ENCODE measurements around the gene DEGS1. TPM values are rescaled to one million over a fixed set of nuclear protein-coding genes. Genes with fewer than 3 reads are reported as not detected.

Gene DEGS1
- total and polyA plus RNA-seq, 10 of the 15 experiments (the other 5 are each of a cell fraction or from before 2014, with no cell fraction given), result 16.5 to 133 (median 46.0) TPM

- Histone ChIP-seq H2AFZ (ENCODE audit: control insufficient read depth, low read depth, low read length) (no peak overlapping the region), H3K4me2 (ENCODE audit: control insufficient read depth, insufficient read depth) (no peak overlapping the region), H3K4me1 (ENCODE audit: control insufficient read depth, insufficient read depth, low read length) (no peaks in the 10 kb centered on the region; the same call in 1 of the 2 replicates), H3K79me2 (ENCODE audit: control insufficient read depth, insufficient read depth, low read length) (peaks cover 15% of the 10 kb centered on the region), H3K36me3 (ENCODE audit: control insufficient read depth in 2 of 2, insufficient read depth in 2 of 2, low read length in 1 of 2) (peaks cover 2 to 21% of the 10 kb centered on the region in 2 experiments), H3K9ac (ENCODE audit: control insufficient read depth, insufficient read depth, low read length) (no peak overlapping the region), H3K27me3 (replicated peaks in 1 of 2; ENCODE audit: control insufficient read depth in 2 of 2, insufficient read depth in 2 of 2, low read length in 1 of 2) (no peaks in the 10 kb centered on the region), H3K4me3 (no peak overlapping the region), H3K9me3 (replicated peaks; ENCODE audit: control insufficient read depth, insufficient read depth, low read length) (no peaks in the 10 kb centered on the region), H3K27ac (ENCODE audit: control insufficient read depth, insufficient read depth) (no peak overlapping the region), H4K20me1 (ENCODE audit: control insufficient read depth, insufficient read depth) (no peaks in the 10 kb centered on the region)
- ChIA-PET SMC1A (ENCODE audit: uncharacterized antibody, unreplicated experiment) (interaction anchor here (1.0 to 2.1 kb wide), 4 partner anchors 10 to 77 kb away, joined by 3 to 12 read pairs (median 7); partner anchors contain the start of gene DEGS1), POLR2A (interaction anchor here (0.6 to 1.7 kb wide), 2 partner anchors 11 to 28 kb away, joined by 3 to 7 read pairs; no protein-coding TSS in a partner anchor), CTCF (interaction anchor here (0.6 kb wide), 1 partner anchor 144 kb away, joined by 3 read pairs; no protein-coding TSS in a partner anchor), RAD21 (ENCODE audit: unreplicated experiment) (interaction anchor here (0.6 to 1.3 kb wide), 5 partner anchors 10 to 58 kb away, joined by 3 to 5 read pairs (median 4); partner anchors contain the start of gene DEGS1)
- 67% methylated on average over 8 of the region's 8 CpGs for WGBS (ENCODE audit: insufficient coverage, insufficient replicate concordance, low lambda C conversion rate, missing lambda C conversion rate)
- DNase-seq (ENCODE audit: low read depth, low spot score), result no peak
- no peak for ATAC-seq
- no TSS peak for BruUV-seq (replicated peaks)
- TF ChIP-seq, protein P1, sequence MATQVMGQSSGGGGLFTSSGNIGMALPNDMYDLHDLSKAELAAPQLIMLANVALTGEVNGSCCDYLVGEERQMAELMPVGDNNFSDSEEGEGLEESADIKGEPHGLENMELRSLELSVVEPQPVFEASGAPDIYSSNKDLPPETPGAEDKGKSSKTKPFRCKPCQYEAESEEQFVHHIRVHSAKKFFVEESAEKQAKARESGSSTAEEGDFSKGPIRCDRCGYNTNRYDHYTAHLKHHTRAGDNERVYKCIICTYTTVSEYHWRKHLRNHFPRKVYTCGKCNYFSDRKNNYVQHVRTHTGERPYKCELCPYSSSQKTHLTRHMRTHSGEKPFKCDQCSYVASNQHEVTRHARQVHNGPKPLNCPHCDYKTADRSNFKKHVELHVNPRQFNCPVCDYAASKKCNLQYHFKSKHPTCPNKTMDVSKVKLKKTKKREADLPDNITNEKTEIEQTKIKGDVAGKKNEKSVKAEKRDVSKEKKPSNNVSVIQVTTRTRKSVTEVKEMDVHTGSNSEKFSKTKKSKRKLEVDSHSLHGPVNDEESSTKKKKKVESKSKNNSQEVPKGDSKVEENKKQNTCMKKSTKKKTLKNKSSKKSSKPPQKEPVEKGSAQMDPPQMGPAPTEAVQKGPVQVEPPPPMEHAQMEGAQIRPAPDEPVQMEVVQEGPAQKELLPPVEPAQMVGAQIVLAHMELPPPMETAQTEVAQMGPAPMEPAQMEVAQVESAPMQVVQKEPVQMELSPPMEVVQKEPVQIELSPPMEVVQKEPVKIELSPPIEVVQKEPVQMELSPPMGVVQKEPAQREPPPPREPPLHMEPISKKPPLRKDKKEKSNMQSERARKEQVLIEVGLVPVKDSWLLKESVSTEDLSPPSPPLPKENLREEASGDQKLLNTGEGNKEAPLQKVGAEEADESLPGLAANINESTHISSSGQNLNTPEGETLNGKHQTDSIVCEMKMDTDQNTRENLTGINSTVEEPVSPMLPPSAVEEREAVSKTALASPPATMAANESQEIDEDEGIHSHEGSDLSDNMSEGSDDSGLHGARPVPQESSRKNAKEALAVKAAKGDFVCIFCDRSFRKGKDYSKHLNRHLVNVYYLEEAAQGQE (IDR thresholded peaks at IDR 0.05; ENCODE audit: low read depth, low read length), result no peak
- TF ChIP-seq RUNX3 (IDR thresholded peaks at IDR 0.05; ENCODE audit: low read length) (peak; percentile 7; the same call in 1 of the 2 replicates), CREM (IDR thresholded peaks at IDR 0.05; ENCODE audit: low read depth) (no peak)
- in situ Hi-C loops (cut with MboI), result no loop called here
- intact Hi-C loops (cut with micrococcal nuclease; ENCODE audit: unreplicated experiment), result no loop called here
- no peak for FAIRE-seq
These were observed 10.4 kb downstream of the DEGS1 start for GRCh38 chr1:224193319-224193966.
